Kidney epithelial cell (primary cell): ENCODE data around the gene PIEZO2. TPM values are rescaled to one million over a fixed set of nuclear protein-coding genes. Genes with fewer than 3 reads are reported as not detected.

ENCODE experiments used
- DNase-seq: peaks from one replicate; pipeline ENCODE4 v3.0.0-alpha.2; 2010; ENCODE audit warnings: low read depth
- H3K27me3 ChIP-seq: 2 replicates; pipeline ENCODE4 v1.6.0; 2011; ENCODE audit warnings: low read length; ENCODE audit not compliant: control insufficient read depth, insufficient read depth
- H3K36me3 ChIP-seq: 2 replicates; pipeline ENCODE4 v1.5.1; 2011; ENCODE audit warnings: low read length; ENCODE audit not compliant: control insufficient read depth, insufficient read depth
- H3K4me3 ChIP-seq: 2 replicates; pipeline ENCODE4 v1.5.1; 2011; ENCODE audit warnings: low read depth, mild to moderate bottlenecking, control low read depth, low read length
- CTCF ChIP-seq: IDR thresholded peaks from 2 replicates; pipeline ENCODE4 v1.5.1; 2011; ENCODE audit warnings: mild to moderate bottlenecking, moderate library complexity, low read length, control low read depth, inconsistent platforms; ENCODE audit not compliant: insufficient read depth, poor library complexity, severe bottlenecking
- total RNA-seq: library from RNA; depleted of rRNA; stranded (reverse); fragments of >200 nt; gene quantifications from 2 replicates; pipeline ENCODE4 v1.2.3, GENCODE V29; 2015

The PIEZO2 gene
- total RNA-seq, 1 donor from 2014 or later = 1.8 TPM

- TF ChIP-seq CTCF = peak; percentile 86
- Histone ChIP-seq H3K27me3 (peaks cover 3% of the 10 kb centered on the region), H3K36me3 (no peaks in the 10 kb centered on the region), H3K4me3 (no peak overlapping the region)
- DNase-seq = peak; percentile 41
These were observed 362.0 kb downstream of the PIEZO2 start for GRCh38 chr18:10787293-10787901.

GRCh38 chr18:10785798-10786197, 363.6 kb downstream of the PIEZO2 start:
- no peak for DNase-seq
- TF ChIP-seq CTCF = no peak
- no peaks in the 10 kb centered on the region for H3K36me3 ChIP-seq
- peaks cover 3% of the 10 kb centered on the region for H3K27me3 ChIP-seq
- H3K4me3 ChIP-seq = no peak overlapping the region

- no peak for DNase-seq
- TF ChIP-seq CTCF = no peak
- Histone ChIP-seq H3K36me3 (no peaks in the 10 kb centered on the region), H3K27me3 (peaks cover 3% of the 10 kb centered on the region), H3K4me3 (no peak overlapping the region)
These were observed 364.7 kb downstream of the PIEZO2 start for GRCh38 chr18:10784596-10785202.

- no peaks in the 10 kb centered on the region for H3K36me3 ChIP-seq
- H3K4me3 ChIP-seq = no peak overlapping the region
- peaks cover 3% of the 10 kb centered on the region for H3K27me3 ChIP-seq
- no peak for DNase-seq
- TF ChIP-seq CTCF = no peak
These were observed 365.4 kb downstream of the PIEZO2 start for GRCh38 chr18:10783941-10784340.

GRCh38 chr18:10776493-10776892, 372.9 kb downstream of the PIEZO2 start:
- no peak for TF ChIP-seq CTCF
- Histone ChIP-seq H3K4me3 (no peak overlapping the region), H3K27me3 (no peaks in the 10 kb centered on the region), H3K36me3 (no peaks in the 10 kb centered on the region)
- DNase-seq = no peak

GRCh38 chr18:10775026-10775425, 374.3 kb downstream of the PIEZO2 start:
- no peak for DNase-seq
- no peak for TF ChIP-seq CTCF
- Histone ChIP-seq H3K36me3 (no peaks in the 10 kb centered on the region), H3K27me3 (no peaks in the 10 kb centered on the region), H3K4me3 (no peak overlapping the region)
